Left lung (tissue), 10 donors: ENCODE data around the gene PBXIP1. TPM values are rescaled to one million over a fixed set of nuclear protein-coding genes. Genes with fewer than 3 reads are reported as not detected.
A peak's percentile ranks its signal among the peaks of the same experiment; 100 is the strongest.
"Not testable (repeated sequence)": the region's sequence is repeated elsewhere in the genome, so short reads cannot be mapped to it uniquely, and the experiment has no call there.

ENCODE experiments used
- ATAC-seq: fragments of 200-7000 bp; cut with Tn5 transposase; one replicate; pipeline ENCODE4 v1.9.1; 2020; ENCODE audit warnings: moderate library complexity
- DNase-seq, 4 donors: peaks; one replicate each; pipeline ENCODE4 v3.0.0-alpha.2; 2013 to 2020
- H3K27ac ChIP-seq, 2 donors: fragments of 200-600 bp; sonication (generic) in 1 of 2; one replicate each; pipeline versions ENCODE4 v1.5.0 to v1.8.0; 2020 to 2021
- H3K27me3 ChIP-seq, 2 donors: fragments of 200-600 bp; sonication (generic) in 1 of 2; one replicate each; pipeline versions ENCODE4 v1.5.0 to v1.8.0; 2020 to 2021
- H3K36me3 ChIP-seq, 2 donors: fragments of 200-600 bp; sonication (generic) in 1 of 2; one replicate each; pipeline versions ENCODE4 v1.5.0 to v1.8.0; 2020 to 2021
- H3K4me1 ChIP-seq, 2 donors: fragments of 200-600 bp; one replicate each; pipeline ENCODE4 v1.8.0; 2021
- H3K4me3 ChIP-seq, 2 donors: fragments of 200-600 bp; sonication (generic) in 1 of 2; one replicate each; pipeline versions ENCODE4 v1.5.0 to v1.8.0; 2020 to 2021; ENCODE audit warnings: mild to moderate bottlenecking in 1 of 2
- H3K9me3 ChIP-seq, 2 donors: fragments of 200-600 bp; sonication (generic) in 1 of 2; one replicate each; pipeline versions ENCODE4 v1.5.0 to v1.8.0; 2020 to 2021
- CTCF ChIP-seq, 2 donors: fragments of 200-600 bp; sonication (generic) in 1 of 2; IDR thresholded peaks; one replicate each; pipeline versions ENCODE4 v1.5.0 to v1.8.0; 2021; ENCODE audit warnings: antibody characterized with exemption in 2 of 2
- intact Hi-C, 2 donors: fragments of 100-400 bp; cut with DNase I; formaldehyde crosslinking; loops; one replicate each; pipeline versions ENCODE4 v1.11.2 to v1.14.2; 2022
- polyA plus RNA-seq, 6 donors: library from polyadenylated mRNA; unstranded; fragments of 120-200 nt; gene quantifications; one replicate each; pipeline ENCODE4 v1.2.1, GENCODE V29; 2013; ENCODE audit not compliant: insufficient read length in 6 of 6
- total RNA-seq, 2 donors: library from RNA; stranded (reverse); fragmentation: NEBNext Ultra II Directional; extraction: Animal tissue kit (Norgen Biotek cat#: 25700); gene quantifications; one replicate each; pipeline ENCODE4 v1.2.1, GENCODE V29; 2021
- donor health status: DM: no; HTN: yes; CAD: no.
- donor health status: DM: no; HTN: no; CAD: no.

The PBXIP1 gene
- total and polyA plus RNA-seq, 8 donors, result 32.6 to 84.4 (median 79.1) TPM

- ATAC-seq (no peak), DNase-seq (no peak)
- H3K9me3 ChIP-seq, result no peaks in the 10 kb centered on the region
- TF ChIP-seq CTCF (IDR thresholded peaks at IDR 0.05), result no peak
- H3K4me3 ChIP-seq, result no peak overlapping the region
- H3K36me3 ChIP-seq, result no peaks in the 10 kb centered on the region
- H3K27ac ChIP-seq, result no peak overlapping the region
- H3K4me1 ChIP-seq, result no peaks in the 10 kb centered on the region
- H3K27me3 ChIP-seq, result no peaks in the 10 kb centered on the region
- intact Hi-C loops, result no loop called here
Observed at GRCh38 chr1:154910851-154911250, 45.0 kb downstream of the PBXIP1 start.

- Histone ChIP-seq H3K9me3 (no peaks in the 10 kb centered on the region), H3K27ac (no peak overlapping the region), H3K36me3 (no peaks in the 10 kb centered on the region), H3K4me1 (no peaks in the 10 kb centered on the region), H3K27me3 (no peaks in the 10 kb centered on the region), H3K4me3 (no peak overlapping the region)
- intact Hi-C loops, result no loop called here
- ATAC-seq (no peak), DNase-seq (no peak)
- no peak for TF ChIP-seq CTCF (IDR thresholded peaks at IDR 0.05)
Observed at GRCh38 chr1:154908937-154909336, 47.0 kb downstream of the PBXIP1 start.

GRCh38 chr1:154908129-154908528 is 47.8 kb downstream of the PBXIP1 start:
- H3K27ac ChIP-seq, DNase-seq, H3K9me3 ChIP-seq, H3K4me1 ChIP-seq, H3K4me3 ChIP-seq, H3K36me3 ChIP-seq, H3K27me3 ChIP-seq, ATAC-seq, intact Hi-C loops: not testable (repeated sequence)

GRCh38 chr1:154906621-154907081 is 49.2 kb downstream of the PBXIP1 start:
- intact Hi-C loops, result no loop called here

GRCh38 chr1:154902938-154903566 is 52.8 kb downstream of the PBXIP1 start:
- no peak for TF ChIP-seq CTCF (IDR thresholded peaks at IDR 0.05)
- Histone ChIP-seq H3K4me1 (no peaks in the 10 kb centered on the region), H3K4me3 (no peak overlapping the region), H3K36me3 (no peaks in the 10 kb centered on the region), H3K27me3 (no peaks in the 10 kb centered on the region), H3K9me3 (no peaks in the 10 kb centered on the region), H3K27ac (no peak overlapping the region)
- ATAC-seq (no peak), DNase-seq (no peak)
- intact Hi-C loops, result no loop called here

More at GRCh38 chr1:154906621-154907081, 49.2 kb downstream of the PBXIP1 start:
- no peak overlapping the region for H3K27ac ChIP-seq
- H3K4me1 ChIP-seq, result no peaks in the 10 kb centered on the region
- H3K27me3 ChIP-seq, result no peaks in the 10 kb centered on the region
- no peaks in the 10 kb centered on the region for H3K36me3 ChIP-seq
- no peak for TF ChIP-seq CTCF (IDR thresholded peaks at IDR 0.05)
- no peaks in the 10 kb centered on the region for H3K9me3 ChIP-seq
- DNase-seq (no peak), ATAC-seq (peak; percentile 67)
- H3K4me3 ChIP-seq, result no peak overlapping the region

GRCh38 chr1:154901591-154901990 is 54.3 kb downstream of the PBXIP1 start:
- intact Hi-C loops, result no loop called here

More at GRCh38 chr1:154901591-154901990, 54.3 kb downstream of the PBXIP1 start:
- no peak for TF ChIP-seq CTCF (IDR thresholded peaks at IDR 0.05)
- Histone ChIP-seq H3K9me3 (no peaks in the 10 kb centered on the region), H3K4me1 (no peaks in the 10 kb centered on the region), H3K27me3 (no peaks in the 10 kb centered on the region), H3K4me3 (no peak overlapping the region), H3K36me3 (no peaks in the 10 kb centered on the region), H3K27ac (no peak overlapping the region)
- ATAC-seq (no peak), DNase-seq (peak in 1 of 4 donors; percentile 18)
